Omental fat pad (tissue), 4 donors: ENCODE results near the gene MDM1. TPM values are rescaled to one million over a fixed set of nuclear protein-coding genes. Genes with fewer than 3 reads are reported as not detected.

Experiments used
- ATAC-seq: fragments of 150-250 bp; one replicate; pipeline ENCODE4 v1.9.1; 2016; ENCODE audit warnings: mild to moderate bottlenecking, moderate library complexity; ENCODE audit not compliant: low FRiP score
- DNase-seq: peaks from one replicate; pipeline ENCODE4 v3.0.0-alpha.2; 2019; ENCODE audit warnings: low spot score
- CTCF ChIP-seq, 3 donors: fragments of 450-650 bp; IDR thresholded peaks; one replicate each; pipeline ENCODE4 v1.5.1; 2016 to 2017; ENCODE audit warnings: antibody characterized with exemption in 3 of 3, mild to moderate bottlenecking in 3 of 3, moderate library complexity in 2 of 3
- total RNA-seq, 4 donors: library from RNA; depleted of rRNA; stranded (reverse); fragments of >200 nt; gene quantifications; one replicate each; pipeline ENCODE4 v1.1.0, GENCODE V29; 2016

The MDM1 gene
- total RNA-seq, 4 donors from 2014 or later, result 9.0 to 21.8 (median 10.0) TPM

- TF ChIP-seq CTCF (IDR thresholded peaks at IDR 0.05), result no peak
- DNase-seq (no peak), ATAC-seq (no peak)
These were observed 4.7 kb upstream of the MDM1 start for GRCh38 chr12:68336889-68337303.

GRCh38 chr12:68335462-68335861 lies 3.3 kb upstream of the MDM1 start:
- no peak for TF ChIP-seq CTCF (IDR thresholded peaks at IDR 0.05)
- ATAC-seq, result no peak
- DNase-seq, result no peak

GRCh38 chr12:68334132-68334531 lies 2.0 kb upstream of the MDM1 start:
- ATAC-seq, result no peak
- no peak for TF ChIP-seq CTCF (IDR thresholded peaks at IDR 0.05)

GRCh38 chr12:68332728-68333630 lies 817 bp upstream of the MDM1 start:
- DNase-seq (no peak), ATAC-seq (no peak)
- TF ChIP-seq CTCF (IDR thresholded peaks at IDR 0.05), result no peak

More at GRCh38 chr12:68334132-68334531, 2.0 kb upstream of the MDM1 start:
- no peak for DNase-seq

- DNase-seq, result no peak
- no peak for TF ChIP-seq CTCF (IDR thresholded peaks at IDR 0.05)
- no peak for ATAC-seq
These were observed 678 bp downstream of the MDM1 start for GRCh38 chr12:68331500-68331868.

GRCh38 chr12:68327896-68328295 lies 4.3 kb downstream of the MDM1 start:
- no peak for ATAC-seq

More at GRCh38 chr12:68327896-68328295, 4.3 kb downstream of the MDM1 start:
- TF ChIP-seq CTCF (IDR thresholded peaks at IDR 0.05), result no peak
- no peak for DNase-seq
